Glomerular endothelial cell (primary cell): ENCODE results near the gene RPL6. TPM values are rescaled to one million over a fixed set of nuclear protein-coding genes. Genes with fewer than 3 reads are reported as not detected.
"Not testable (repeated sequence)": the region's sequence is repeated elsewhere in the genome, so short reads cannot be mapped to it uniquely, and the experiment has no call there.

ENCODE experiments used
- DNase-seq: peaks from one replicate; pipeline ENCODE4 v3.0.0-alpha.2; 2011; ENCODE audit warnings: low read depth, low spot score; ENCODE audit errors: extremely low read depth
- total RNA-seq: library from RNA; depleted of rRNA; stranded (reverse); fragments of >200 nt; gene quantifications from 2 replicates; pipeline ENCODE4 v1.2.3, GENCODE V29; 2015

Gene RPL6
- total RNA-seq, 1 donor from 2014 or later, result 1,135 TPM

DNA sequence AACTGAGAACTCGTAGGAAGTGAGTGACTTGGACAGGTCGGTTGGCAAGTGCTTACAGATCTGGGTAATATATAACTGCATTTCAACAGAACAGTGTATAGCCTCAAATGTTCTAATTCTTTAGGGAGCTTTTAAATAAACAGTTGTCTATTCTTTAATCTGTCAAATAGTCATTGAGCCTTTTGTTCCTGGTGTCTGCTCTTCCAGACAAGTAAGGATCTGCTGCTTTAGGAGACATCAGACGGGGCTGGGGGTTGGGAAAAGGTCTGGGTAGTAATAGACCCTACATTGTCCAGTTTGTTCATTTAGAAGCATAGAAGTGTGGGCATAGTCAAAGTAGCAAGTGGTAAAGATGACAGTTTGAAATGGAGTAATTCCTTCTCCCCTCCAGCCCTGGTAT is 11.3 kb upstream of the RPL6 start:
- DNase-seq, result no peak

DNA sequence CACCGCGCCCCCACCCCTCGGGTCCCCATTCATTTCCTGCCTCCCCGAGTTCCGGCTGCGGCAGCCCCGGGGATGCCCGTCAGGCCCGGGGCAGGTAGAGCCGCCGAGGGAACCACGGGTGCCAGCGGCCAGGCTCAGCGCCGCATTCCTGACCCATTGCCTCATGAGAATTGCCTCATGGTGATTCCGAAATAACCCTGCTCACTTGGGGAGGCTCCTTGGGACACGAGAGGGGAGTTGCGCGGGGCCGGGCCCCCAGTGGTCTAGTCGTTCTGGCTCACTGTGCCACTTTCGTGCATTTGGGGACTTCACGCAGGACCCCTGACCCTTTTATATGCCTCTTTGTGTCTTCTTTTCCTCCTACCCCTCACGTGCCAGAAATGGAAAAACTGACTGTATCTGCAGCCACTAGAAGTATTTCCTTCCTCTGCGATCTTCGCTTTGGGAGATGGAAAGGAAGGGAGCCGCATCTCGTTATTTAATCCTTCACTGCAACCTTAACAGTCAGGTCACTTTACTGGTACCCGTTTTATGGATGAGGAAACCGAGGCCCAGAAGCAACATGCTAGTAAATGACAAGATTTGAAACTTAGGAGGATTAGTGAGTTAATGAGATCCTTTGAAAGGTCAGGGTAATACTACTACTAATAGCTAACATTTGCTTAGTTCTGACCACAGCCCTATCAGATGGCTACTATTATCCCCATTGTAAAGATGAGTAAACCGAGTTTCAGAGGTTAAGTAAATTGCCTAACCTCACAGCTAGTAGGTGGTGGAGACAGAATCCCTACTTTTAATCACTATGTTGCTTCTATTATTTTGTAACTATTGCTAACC is 10.1 kb upstream of the RPL6 start:
- no peak for DNase-seq

DNA sequence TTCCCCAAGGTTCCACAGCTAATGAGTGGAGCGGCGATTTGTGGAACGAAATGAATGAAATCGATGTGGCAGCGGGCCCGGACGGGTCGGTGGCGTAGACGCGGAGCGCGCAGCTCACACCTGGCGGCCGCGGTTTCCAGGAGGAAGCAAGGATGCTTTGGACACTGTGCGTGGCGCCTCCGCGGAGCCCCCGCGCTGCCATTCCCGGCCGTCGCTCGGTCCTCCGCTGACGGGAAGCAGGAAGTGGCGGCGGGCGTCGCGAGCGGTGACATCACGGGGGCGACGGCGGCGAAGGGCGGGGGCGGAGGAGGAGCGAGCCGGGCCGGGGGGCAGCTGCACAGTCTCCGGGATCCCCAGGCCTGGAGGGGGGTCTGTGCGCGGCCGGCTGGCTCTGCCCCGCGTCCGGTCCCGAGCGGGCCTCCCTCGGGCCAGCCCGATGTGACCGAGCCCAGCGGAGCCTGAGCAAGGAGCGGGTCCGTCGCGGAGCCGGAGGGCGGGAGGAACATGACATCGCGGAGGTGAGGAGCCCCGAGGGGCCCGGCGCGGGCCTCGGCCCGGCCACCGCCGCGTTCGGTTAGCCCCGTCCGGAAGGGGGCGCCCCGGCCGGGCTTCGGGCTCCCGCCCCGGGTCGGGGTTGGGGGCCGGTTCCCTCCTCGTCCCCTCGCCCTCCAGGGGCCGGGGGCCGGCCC is 9.3 kb upstream of the RPL6 start, which contains the start of gene PTPN11:
Gene PTPN11, plus strand, starts transcription at position 340 of the 689 bp plus-strand sequence. Its CDS starts 165 bp downstream, at position 505.
- no peak for DNase-seq

DNA sequence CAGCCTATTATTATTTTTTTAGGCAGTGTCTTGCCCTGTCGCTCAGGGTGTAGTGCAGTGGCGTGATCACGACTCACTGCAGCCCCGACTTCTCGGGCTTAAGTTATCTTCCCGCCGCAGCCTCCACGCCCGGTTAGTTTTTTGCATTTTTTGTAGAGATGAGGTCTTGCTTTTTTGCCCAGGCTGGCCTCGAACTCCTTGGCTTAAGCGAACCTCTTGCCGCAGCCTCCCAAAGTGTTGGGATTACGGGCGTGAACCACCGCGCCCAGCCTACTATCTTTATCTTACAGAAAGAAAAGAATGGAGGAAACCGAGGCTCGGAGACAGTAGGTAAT is 8.8 kb upstream of the RPL6 start:
- no peak for DNase-seq

DNA sequence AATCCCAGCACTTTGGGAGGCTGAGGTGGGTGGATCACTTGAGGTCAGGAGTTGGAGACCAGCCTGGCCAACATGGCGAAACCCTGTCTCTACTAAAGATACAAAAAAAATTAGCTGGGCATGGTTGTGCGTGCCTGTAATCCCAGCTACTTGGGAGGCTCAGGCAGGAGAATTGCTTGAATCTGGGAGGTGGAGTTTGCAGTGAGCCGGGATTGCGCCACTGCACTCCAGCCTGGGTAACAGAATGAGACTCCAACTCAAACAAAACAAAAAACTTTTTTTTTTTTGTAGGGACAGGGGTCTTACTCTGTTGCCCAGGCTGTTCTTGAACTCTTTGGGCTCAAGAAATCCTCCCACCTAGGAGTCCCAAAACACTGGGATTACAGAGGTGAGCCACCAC is 6.1 kb upstream of the RPL6 start:
- DNase-seq, result not testable (repeated sequence)

DNA sequence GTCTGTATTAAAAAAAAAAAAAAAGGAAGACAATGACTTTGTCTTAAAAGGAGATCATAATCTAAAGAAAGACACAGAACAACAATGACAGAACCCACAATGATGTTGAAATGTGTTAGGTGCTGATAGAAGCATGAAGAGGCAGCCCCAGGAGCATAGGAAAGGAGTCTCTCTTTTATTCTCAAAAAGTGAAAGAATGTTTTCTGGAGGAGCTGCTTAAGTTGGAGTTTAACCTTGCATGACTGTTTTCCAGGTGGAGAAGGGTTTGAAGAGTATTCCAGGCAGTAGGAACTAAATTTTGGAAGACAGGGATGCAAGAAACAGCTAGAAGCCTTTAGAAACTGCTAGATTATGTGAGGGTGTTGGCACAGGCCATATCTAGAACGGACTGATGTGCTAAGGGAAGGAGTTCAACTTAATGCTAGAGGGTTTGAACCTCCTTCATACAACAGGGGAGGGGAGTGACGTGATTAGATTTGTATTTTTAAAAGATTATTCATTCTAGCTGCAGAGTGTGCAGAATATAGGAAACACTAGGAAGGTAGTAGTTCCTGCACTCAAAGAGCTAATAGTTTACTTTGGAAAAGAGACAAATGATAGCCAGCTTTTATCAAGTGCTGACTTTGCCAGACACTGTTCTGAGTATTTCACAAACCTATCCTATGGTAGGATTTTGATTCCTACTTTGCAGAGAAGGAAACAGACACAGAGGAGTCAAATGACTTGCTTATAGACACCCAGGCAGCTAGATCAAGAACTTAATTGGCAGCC is 4.6 kb upstream of the RPL6 start:
- DNase-seq, result no peak

DNA sequence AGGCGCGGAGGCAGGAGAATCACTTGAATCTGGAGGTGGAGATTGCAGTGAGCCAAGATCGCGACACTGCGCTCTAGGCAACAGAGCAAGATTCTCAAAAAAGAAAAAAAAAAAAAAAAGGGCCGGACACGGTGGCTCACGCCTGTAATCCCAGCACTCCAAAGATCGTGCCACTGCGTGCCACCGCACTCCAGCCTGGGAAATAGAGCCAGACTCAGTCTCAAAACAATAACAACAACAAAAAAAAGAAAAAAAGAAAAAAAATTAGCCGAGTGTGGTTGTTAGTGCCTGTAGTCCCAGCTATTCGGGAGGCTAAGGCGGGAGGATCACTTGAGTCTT is 470 bp upstream of the RPL6 start:
- DNase-seq, result no peak

DNA sequence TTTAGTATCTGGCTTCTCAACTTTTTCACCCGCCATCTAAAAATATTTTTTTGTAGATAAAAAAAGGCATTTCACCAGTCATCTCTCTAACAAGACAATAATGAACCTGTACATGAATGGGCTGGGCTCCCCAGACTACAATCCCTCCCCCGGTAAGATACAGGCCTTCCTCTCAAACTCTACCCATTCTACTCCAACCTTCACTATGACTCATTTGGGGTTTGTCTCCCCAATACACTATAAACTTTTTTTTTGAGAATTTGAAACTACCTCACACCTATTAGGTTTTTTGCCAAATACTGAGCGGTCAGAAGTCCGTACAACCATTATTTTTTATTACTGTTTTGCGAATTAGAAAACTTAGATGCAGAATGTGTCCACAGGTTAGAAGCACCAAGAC is 784 bp downstream of the RPL6 start:
- DNase-seq, result no peak

DNA sequence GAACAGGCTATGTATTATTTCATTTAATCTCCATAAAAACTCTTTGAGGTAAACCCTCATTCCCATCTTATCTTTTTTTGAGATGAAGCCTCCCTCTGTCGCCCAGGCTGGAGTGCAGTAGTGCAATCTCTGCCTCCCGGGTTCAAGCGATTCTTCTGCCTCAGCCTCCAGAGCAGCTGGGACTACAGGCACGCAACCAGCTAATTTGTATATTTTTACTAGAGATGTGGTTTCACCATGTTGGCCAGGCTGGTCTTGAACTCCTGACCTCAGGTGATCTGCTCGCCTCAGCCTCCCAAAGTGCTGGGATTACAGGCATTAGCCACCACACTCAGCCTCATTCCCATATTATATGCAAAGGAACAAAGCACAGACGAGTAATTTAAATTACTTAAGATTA is 1.7 kb downstream of the RPL6 start:
- DNase-seq, result not testable (repeated sequence)

DNA sequence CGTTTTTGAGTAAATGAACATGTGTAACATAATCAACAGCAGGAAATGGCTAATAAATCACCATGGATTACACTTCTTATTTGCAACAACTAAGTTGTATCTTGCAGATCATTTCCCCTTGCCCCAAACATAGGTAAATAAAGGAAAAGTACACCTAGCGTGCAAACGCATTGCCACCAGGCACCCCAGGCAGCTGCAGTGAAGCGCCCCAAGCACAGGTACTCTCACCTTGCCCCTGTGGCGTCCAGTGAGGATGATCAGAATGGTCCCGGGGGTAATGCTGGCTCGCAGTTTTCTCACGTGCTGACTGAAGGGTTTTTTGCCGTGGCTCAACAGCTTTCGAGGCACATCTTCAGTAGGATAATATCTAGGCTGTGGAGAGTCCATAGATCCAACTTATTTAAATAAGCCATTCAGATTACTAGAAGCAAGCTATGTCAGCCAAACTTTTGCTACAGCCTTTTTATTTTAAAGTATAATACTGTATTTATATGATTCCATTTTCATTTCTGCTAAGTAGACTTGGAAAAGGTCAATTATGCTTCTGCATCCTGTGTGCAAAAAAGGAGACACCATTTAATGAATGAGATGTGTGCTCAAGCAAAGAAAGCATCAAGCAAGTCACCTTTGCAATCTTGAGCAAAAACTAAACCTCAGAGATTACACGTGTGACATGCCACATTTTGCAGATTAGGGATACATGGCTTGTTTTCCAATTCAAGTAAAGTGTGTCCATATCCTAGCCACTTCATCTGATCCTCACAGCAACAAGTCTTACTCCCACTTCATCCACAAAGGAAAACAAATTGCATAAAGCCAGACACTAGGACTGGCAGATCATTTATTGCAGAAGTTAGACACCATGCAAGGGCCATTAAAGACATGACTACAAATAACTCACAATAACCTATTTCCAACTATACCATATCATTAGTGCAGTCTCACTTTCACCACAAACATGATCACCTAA is 2.6 kb downstream of the RPL6 start:
- DNase-seq, result no peak

DNA sequence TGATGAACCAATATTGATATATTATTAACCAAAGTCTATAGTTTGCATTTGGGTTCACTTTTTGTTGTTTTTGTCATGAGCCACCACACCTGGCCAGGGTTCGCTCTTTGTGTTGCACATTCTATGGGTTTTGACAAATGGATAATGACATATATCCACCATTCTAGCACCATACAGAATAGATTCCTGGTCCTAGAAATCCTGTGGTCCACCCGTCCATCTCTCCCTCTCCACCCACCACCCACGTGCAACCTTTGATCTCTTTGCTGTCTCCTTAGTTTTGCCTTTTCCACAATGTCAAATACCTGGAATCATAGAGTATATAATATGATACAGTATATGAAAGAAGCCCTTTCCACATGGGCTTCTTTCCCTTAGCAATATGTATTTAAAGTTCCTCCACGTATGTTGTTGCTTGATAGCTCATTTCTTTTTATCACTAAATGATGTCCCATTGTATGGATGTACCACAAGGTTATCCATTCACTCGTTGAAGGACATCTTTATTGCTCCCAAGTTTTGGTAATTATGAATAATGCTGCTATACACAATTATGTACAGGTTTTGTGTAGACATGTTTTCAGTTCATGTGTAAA is 7.4 kb downstream of the RPL6 start:
- no peak for DNase-seq

DNA sequence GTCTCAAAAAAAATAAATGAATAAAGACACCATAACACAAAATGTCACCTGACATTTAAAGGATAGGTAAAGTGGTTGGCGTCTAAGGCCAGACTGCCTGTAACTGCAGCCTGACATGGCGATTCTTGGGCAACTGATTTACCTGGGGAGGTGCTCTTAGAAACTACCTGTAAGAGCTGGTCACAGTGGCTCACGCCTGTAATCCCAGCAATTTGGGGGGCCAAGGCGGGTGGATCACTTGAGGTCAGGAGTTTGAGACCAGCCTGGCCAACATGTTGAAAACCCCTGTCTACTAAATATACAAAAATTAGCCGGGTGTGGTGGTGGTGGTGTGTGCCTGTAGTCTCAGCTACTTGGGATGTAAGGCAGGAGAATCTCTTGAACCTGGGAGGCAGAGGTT is 8.4 kb downstream of the RPL6 start:
- no peak for DNase-seq

DNA sequence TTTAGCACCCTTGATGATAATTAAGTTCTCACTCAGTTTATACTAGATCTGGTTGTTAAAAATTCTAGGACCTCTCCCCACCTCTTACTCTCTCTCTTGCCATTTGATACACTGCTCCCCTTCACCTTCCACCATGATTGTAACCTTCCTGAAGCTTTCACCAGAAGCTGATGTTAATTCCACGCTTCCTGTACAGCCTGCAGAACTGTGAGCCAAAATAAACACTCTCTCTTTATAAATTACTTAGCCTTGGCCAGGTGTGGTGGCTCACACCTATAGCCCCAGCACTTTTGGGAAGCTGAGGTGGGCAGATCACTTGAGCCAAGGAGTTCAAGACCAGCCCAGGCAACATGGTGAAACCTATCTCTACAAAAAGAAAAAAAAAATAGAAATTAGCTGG is 16.1 kb downstream of the RPL6 start:
- DNase-seq, result no peak

DNA sequence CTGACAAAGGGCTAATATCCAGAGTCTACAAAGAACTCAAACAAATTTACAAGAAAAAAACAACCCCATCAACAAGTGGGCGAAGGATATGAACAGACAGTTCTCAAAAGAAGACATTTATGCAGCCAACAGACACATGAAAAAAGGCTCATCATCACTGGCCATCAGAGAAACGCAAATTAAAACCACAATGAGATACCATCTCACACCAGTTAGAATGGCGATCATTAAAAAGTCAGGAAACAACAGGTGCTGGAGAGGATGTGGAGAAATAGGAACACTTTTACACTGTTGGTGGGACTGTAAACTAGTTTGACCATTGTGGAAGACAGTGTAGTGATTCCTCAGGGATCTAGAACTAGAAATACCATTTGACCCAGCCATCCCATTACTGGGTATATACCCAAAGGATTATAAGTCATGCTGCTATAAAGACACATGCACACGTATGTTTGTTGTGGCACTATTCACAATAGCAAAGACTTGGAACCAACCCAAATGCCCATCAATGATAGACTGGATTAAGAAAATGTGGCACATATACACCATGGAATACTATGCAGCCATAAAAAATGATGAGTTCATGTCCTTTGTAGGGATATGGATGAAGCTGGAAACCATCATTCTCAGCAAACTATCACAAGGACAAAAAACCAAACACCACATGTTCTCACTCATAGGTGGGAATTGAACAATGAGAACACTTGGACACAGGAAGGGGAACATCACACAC is 19.3 kb downstream of the RPL6 start:
- DNase-seq, result not testable (repeated sequence)

DNA sequence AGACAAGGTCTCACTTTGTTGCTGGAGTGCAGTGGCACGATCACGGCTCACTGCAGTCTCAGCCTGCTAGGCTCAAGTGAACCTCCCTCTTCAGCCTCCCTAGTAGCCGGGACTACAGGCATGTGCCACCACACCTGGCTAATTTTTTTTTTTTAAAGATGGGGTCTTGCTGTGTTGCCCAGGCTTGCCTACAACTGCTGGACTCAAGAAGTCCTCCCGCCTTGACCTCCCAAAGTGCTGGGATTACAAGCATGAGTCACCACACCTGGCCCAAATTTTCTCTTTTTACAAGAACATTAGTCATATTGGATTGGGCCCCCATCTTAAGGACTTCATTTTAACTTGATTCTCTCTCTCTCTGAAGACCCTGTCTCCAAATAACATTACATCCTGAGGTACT is 20.2 kb downstream of the RPL6 start:
- DNase-seq, result no peak

DNA sequence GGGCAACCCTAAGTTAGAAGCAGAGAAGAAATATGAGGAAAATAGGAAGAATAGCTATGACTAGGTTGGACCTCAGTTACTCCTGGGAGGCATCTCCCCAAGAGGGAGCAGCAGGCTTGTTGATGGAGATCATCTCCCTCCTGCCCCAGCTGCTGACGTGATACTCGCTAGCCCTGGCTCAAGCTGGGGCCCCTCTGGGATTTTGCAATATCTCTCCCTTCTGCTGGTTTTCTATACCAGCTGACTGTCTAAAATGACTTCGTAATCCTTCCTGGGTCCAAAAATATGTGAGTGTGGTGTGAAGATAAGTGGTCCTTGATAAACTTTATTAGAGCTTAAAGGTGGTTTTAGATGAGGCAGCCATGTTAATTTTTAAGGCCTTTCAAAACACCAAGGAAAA is 22.7 kb downstream of the RPL6 start:
- no peak for DNase-seq

DNA sequence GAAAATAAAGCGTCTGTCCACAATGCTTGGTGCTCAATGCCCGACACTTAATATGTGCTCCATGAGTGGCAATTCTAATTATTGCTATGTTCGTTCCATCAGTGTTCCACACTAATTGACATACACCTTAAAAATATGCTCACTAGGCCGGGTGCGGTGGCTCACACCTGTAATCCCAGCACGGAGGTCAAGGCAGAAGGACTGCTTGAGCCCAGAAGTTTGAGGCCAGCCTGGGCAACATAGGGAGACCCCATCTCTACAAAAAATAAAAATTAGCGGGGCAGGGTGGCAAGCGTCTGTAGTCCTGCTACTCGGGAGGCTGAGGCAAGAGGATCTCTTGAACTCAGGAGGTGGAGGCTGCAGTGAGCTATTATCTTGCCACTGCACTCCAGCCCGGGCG is 26.5 kb downstream of the RPL6 start:
- DNase-seq, result no peak

DNA sequence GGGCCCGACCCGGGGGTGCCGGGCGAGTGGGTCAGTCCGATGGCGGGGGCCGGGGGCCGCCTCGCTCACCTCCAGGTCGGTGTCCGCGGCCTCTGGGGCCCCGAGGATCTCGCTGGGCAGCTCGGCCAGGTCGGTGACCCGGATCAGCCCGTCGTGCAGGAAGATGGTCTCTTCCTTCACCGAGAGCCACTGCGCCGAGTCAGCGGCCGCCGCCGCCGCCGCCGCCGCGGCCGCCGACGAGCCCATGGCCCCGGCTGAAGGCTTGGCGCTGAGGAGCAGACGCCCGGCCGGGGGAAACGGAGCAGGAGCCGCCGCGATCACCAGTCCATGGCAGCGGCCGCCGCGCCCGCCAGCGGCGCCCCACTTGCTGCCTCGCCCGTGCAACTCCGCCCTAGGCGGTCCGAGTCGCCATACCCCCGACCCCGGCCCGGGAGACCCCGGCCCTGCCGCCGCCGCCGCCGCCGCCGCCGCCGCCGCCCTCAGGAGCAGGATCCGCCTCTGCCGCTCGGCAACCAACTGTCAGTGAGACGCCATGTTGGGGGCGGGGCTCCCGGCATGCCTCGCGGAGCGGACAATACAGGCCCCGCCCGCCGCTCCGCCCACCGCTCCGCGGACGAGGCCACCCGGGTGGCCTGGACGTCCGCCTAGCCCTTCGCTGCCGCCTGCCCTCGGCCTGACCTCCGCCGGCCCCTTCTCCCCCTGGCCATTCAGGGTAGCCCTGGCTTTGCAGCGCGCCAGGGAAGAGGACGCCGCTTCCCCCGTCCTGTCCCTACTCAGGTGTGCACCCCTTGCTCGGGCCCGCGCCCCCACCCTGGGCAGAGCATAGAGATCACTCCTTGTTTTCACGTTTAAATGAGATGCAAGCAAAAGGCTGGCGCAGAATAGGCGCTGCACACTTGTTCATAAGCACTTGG is 27.3 kb downstream of the RPL6 start, which contains the start of gene HECTD4:
Gene HECTD4, minus strand, starts transcription at position 549 of the 914 bp plus-strand sequence. Its CDS starts 303 bp downstream, at position 246.
- DNase-seq, result peak; percentile 10
